ENCODE results near the gene CHIC1. TPM values are rescaled to one million over a fixed set of nuclear protein-coding genes. Genes with fewer than 3 reads are reported as not detected.

The CHIC1 gene
- total and polyA plus RNA-seq, 10 of the 15 experiments (the other 5 are each of a cell fraction or from before 2014, with no cell fraction given): 0.72 to 7.6 (median 3.8) TPM

DNA sequence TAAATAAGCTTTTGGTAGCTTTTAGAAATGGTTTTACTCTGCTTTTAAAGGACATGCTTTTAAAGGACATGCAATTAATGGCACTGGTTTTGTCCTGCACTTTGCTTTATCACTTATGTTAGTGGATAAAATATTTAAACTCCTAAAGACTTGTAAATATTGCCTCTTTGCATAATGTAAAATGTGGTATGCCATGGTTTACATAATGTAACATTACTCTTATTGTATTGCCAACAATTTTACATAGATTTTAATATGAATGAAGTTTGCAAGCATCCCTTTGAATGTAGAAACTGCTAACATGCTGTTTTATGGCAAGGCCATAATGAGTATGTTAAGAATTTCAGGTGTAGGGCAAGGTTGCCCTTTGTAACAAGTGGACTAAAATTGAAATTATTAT lies 118.4 kb downstream of the CHIC1 start:
- H4K20me1 ChIP-seq (ENCODE audit: control insufficient read depth, insufficient read depth): no peaks in the 10 kb centered on the region
- H3K4me2 ChIP-seq (ENCODE audit: control insufficient read depth, insufficient read depth): no peak overlapping the region
- no peak for FAIRE-seq
- TF ChIP-seq POLR2A (IDR thresholded peaks at IDR 0.05; ENCODE audit: low read depth, low read length): no peak
- no peak for TF ChIP-seq RUNX3 (IDR thresholded peaks at IDR 0.05; ENCODE audit: low read length)
- no peak for TF ChIP-seq CREB1 (IDR thresholded peaks at IDR 0.05; ENCODE audit: low read depth)
- no peak for TF ChIP-seq PRDM15 (CRISPR knock-in tag; IDR thresholded peaks at IDR 0.05)
- ChIA-PET POLR2A (no interaction called here), SMC1A (ENCODE audit: uncharacterized antibody, unreplicated experiment) (no interaction called here), RAD21 (ENCODE audit: unreplicated experiment) (no interaction called here), CTCF (no interaction called here)
- no peaks in the 10 kb centered on the region for H3K4me1 ChIP-seq (ENCODE audit: control insufficient read depth, insufficient read depth, low read length)
- BruUV-seq (replicated peaks): no TSS peak
- no peaks in the 10 kb centered on the region for H3K9me3 ChIP-seq (replicated peaks; ENCODE audit: control insufficient read depth, insufficient read depth, low read length)
- H3K9ac ChIP-seq (ENCODE audit: control insufficient read depth, insufficient read depth, low read length): no peak overlapping the region
- DNase-seq (ENCODE audit: low read depth, low spot score): no peak
- no peaks in the 10 kb centered on the region for H3K27me3 ChIP-seq (replicated peaks in 1 of 2; ENCODE audit: control insufficient read depth in 2 of 2, insufficient read depth in 2 of 2, low read length in 1 of 2)
- H2AFZ ChIP-seq (ENCODE audit: control insufficient read depth, low read depth, low read length): no peak overlapping the region
- H3K27ac ChIP-seq (ENCODE audit: control insufficient read depth, insufficient read depth): no peak overlapping the region
- in situ Hi-C loops (cut with MboI) (no loop called here), intact Hi-C loops (cut with micrococcal nuclease; ENCODE audit: unreplicated experiment) (no loop called here)
- H3K79me2 ChIP-seq (ENCODE audit: control insufficient read depth, insufficient read depth, low read length): no peaks in the 10 kb centered on the region
- ATAC-seq: no peak
- no peaks in the 10 kb centered on the region for H3K36me3 ChIP-seq (ENCODE audit: control insufficient read depth in 2 of 2, insufficient read depth in 2 of 2, low read length in 1 of 2)
- H3K4me3 ChIP-seq: no peak overlapping the region

GRCh38 chrX:73683236-73683859 lies 120.4 kb downstream of the CHIC1 start:
- no peak for FAIRE-seq
- Histone ChIP-seq H3K9ac (ENCODE audit: control insufficient read depth, insufficient read depth, low read length) (no peak overlapping the region), H3K4me2 (ENCODE audit: control insufficient read depth, insufficient read depth) (no peak overlapping the region), H3K27ac (ENCODE audit: control insufficient read depth, insufficient read depth) (no peak overlapping the region), H3K27me3 (replicated peaks in 1 of 2; ENCODE audit: control insufficient read depth in 2 of 2, insufficient read depth in 2 of 2, low read length in 1 of 2) (no peaks in the 10 kb centered on the region), H3K4me3 (no peak overlapping the region), H4K20me1 (ENCODE audit: control insufficient read depth, insufficient read depth) (no peaks in the 10 kb centered on the region), H2AFZ (ENCODE audit: control insufficient read depth, low read depth, low read length) (no peak overlapping the region), H3K9me3 (replicated peaks; ENCODE audit: control insufficient read depth, insufficient read depth, low read length) (no peaks in the 10 kb centered on the region), H3K4me1 (ENCODE audit: control insufficient read depth, insufficient read depth, low read length) (no peaks in the 10 kb centered on the region), H3K36me3 (ENCODE audit: control insufficient read depth in 2 of 2, insufficient read depth in 2 of 2, low read length in 1 of 2) (no peaks in the 10 kb centered on the region), H3K79me2 (ENCODE audit: control insufficient read depth, insufficient read depth, low read length) (no peaks in the 10 kb centered on the region)
- POLR2A ChIA-PET: no interaction called here
- no TSS peak for BruUV-seq (replicated peaks)
- TF ChIP-seq, protein P1, sequence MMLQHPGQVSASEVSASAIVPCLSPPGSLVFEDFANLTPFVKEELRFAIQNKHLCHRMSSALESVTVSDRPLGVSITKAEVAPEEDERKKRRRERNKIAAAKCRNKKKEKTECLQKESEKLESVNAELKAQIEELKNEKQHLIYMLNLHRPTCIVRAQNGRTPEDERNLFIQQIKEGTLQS (IDR thresholded peaks at IDR 0.05; ENCODE audit: borderline replicate concordance, extremely low read depth, low read depth, low read length): no peak
- no peak for TF ChIP-seq BRCA1 (IDR thresholded peaks at IDR 0.05; ENCODE audit: low read depth, low read length)
- TF ChIP-seq, protein P2, sequence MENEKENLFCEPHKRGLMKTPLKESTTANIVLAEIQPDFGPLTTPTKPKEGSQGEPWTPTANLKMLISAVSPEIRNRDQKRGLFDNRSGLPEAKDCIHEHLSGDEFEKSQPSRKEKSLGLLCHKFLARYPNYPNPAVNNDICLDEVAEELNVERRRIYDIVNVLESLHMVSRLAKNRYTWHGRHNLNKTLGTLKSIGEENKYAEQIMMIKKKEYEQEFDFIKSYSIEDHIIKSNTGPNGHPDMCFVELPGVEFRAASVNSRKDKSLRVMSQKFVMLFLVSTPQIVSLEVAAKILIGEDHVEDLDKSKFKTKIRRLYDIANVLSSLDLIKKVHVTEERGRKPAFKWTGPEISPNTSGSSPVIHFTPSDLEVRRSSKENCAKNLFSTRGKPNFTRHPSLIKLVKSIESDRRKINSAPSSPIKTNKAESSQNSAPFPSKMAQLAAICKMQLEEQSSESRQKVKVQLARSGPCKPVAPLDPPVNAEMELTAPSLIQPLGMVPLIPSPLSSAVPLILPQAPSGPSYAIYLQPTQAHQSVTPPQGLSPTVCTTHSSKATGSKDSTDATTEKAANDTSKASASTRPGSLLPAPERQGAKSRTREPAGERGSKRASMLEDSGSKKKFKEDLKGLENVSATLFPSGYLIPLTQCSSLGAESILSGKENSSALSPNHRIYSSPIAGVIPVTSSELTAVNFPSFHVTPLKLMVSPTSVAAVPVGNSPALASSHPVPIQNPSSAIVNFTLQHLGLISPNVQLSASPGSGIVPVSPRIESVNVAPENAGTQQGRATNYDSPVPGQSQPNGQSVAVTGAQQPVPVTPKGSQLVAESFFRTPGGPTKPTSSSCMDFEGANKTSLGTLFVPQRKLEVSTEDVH (IDR thresholded peaks at IDR 0.05; ENCODE audit: low read depth, partially characterized antibody): no peak
- TF ChIP-seq, protein P3, sequence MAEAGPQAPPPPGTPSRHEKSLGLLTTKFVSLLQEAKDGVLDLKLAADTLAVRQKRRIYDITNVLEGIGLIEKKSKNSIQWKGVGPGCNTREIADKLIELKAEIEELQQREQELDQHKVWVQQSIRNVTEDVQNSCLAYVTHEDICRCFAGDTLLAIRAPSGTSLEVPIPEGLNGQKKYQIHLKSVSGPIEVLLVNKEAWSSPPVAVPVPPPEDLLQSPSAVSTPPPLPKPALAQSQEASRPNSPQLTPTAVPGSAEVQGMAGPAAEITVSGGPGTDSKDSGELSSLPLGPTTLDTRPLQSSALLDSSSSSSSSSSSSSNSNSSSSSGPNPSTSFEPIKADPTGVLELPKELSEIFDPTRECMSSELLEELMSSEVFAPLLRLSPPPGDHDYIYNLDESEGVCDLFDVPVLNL (IDR thresholded peaks at IDR 0.05; ENCODE audit: low read depth, low read length): no peak
- RAD21 ChIA-PET (ENCODE audit: unreplicated experiment): no interaction called here
- SMC1A ChIA-PET (ENCODE audit: uncharacterized antibody, unreplicated experiment): no interaction called here
- in situ Hi-C loops (cut with MboI) (no loop called here), intact Hi-C loops (cut with micrococcal nuclease; ENCODE audit: unreplicated experiment) (no loop called here)
- CTCF ChIA-PET: no interaction called here
- DNase-seq (ENCODE audit: low read depth, low spot score): no peak
- ATAC-seq: no peak
- 73% methylated on average over 3 of the region's 3 CpGs for WGBS (ENCODE audit: insufficient coverage, insufficient replicate concordance, low lambda C conversion rate, missing lambda C conversion rate)

Data from GM12878 (cell line).